NOMO-1 treated with DMSO at 0.1 percent for 48 hours (cell line): ENCODE results near the gene NME4.
"Not testable (repeated sequence)": the region's sequence is repeated elsewhere in the genome, so short reads cannot be mapped to it uniquely, and the experiment has no call there.

Source experiments
- DNase-seq: peaks from one replicate; lab custom pipeline; 2025; ENCODE audit not compliant: unreplicated experiment; lab: John Stamatoyannopoulos, UW

NME4 gene

GRCh38 chr16:397135-397661 is at the start of gene NME4:
TSS of gene NME4 (plus strand) at chr16:397199. CDS start at chr16:397223, 24 bp downstream.
- DNase-seq, result peak; percentile 8

- no peak for DNase-seq
These were observed 49.8 kb upstream of the NME4 start for GRCh38 chr16:347203-347602.

- not testable (repeated sequence) for DNase-seq
These were observed 48.5 kb upstream of the NME4 start for GRCh38 chr16:348495-348894.

DNA sequence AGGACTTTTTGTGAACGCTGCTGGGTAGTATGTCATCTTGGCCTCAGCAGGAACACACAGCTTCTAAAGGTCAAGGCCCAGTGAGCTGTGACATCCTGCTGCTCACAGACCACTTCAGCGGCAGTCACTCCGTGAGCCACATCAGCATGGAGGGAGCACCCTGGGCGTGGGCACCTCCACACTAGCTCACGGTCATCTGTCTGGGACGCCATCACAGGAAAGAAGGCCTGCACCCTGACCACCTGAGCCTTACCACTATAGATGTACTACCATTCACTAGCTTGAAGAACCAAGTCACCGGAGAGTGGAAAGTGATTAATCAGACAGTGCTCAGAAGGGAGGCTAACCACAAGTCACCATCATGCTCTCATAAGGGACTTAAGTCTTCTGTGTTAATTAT is 47.8 kb upstream of the NME4 start:
- DNase-seq, result no peak

- no peak for DNase-seq
These were observed 46.8 kb upstream of the NME4 start for GRCh38 chr16:350203-350602.

DNA sequence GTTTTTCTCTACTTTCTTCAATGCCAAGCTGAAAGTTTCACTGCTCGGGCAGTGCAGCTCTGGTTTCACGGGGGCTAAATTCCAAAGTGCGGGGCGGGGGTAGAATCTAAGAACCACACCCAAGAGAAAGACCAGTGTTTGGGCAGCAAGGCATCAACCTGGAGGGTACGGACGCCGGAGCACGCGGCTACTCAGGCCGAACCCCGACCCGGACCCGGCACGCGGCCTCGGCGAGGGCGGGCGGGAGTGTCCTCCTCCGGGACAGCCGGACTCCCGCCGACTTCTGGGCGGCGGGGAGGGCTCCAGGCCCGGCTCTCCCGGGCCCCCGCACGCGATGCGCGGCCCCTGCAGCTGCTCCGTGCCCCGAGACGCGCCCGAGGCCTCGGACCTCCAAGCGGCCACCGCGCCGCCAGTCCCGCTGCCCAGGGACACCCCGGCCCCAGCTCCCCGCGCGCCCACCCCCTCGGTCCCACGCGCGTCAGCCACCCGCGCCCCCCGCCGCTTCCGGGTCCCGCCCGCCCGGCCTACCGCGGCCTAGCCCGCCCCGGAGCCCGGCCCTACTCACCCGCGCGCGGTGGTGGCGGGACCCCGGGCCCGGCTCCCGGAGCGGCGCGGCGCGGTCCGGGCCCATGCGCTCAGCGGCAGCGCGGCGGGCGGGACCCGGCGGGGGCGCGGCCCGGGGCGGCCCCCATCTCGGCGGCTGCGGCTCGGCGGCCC is 45.0 kb upstream of the NME4 start:
- no peak for DNase-seq

DNA sequence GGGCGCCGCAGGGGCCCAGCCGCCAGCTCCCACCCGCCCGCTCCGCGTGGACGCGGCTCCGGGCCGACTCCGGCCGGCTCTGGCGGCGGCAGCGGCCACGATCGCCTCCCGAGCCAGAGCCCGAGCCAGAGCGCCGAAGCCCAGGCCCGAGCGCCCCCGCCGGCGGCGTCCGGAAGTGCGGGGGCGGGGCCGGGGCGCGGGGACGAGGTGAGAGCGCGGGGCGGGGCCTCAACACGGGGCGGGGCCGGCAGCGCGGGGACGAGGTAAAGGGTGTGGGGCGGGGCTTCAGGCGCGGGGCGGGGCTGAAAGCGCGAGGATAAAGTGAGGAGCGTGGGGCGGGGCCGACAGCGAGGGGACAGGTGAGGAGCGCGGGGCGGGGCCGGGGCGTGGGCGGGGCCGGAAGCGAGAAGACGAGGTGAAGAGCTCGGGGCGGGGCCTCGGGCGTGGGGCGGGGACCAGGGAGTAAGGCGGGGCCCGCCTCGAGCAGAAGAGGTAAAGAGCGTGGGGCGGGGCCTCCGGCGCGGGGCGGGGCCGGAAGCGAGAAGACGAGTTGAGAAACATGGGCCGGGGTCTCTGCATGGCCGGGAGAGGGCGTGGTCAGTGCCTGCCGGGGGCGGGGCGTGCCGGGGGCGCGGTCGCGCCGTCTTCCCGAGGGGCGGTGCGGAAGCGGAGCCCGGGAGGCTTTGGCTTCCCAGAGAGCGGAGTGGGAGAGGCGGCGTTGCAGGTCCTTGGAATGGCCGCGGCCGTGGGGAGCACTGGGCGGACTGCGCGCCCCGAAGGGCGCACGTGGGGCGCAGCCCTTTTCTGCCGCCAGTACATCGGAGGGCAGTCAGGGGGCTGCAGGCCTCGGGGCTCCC is 44.2 kb upstream of the NME4 start, which contains the start of gene AXIN1:
Gene AXIN1 (minus strand): TSS at position 177 of the 857 bp plus-strand sequence. CDS start 5,698 bp downstream, outside the sequence.
- peak; percentile 98 for DNase-seq

DNA sequence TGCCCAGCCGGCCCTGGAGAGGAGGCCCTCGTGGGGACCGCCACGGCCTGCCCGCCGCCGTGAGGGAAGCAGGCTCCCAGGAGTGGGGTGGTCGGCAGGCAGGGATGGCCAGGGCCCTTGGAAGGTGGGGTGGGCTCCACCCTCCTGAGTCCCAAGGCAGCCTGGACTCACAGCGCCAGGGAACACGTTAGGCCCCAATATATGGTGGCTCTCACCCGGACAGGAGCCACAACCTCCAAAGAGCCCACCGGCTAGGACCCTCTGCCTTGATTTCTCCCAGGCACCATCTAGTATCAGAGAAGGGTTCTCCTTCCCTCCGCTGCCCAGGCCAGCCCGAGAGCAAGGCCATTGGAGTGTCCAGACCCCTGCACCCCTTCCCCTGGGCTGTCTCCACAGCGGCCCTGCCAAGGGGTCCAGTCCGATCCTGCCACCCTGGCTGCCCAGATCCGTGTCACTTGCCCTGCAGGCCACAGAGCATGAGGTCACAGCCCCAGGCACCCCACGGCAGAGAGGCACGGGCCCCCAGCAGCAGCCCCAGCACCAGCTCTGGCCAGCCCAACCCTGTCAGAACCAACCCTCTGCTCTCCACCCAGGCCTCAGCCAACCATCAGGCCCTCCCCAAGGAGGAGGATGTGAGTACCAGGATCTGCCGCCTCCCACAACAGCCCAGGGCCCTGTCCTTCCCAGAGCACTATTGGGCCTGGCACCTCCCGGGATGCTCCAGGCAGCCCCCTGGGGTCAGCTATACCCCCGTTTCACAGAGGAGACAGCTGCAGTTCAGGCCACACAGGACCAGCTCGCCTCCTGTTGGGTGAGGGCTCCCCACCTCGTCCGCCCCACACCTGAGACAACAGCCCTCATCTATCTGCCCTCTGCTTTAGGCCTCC is 43.4 kb upstream of the NME4 start:
- no peak for DNase-seq

- no peak for DNase-seq
These were observed 42.6 kb upstream of the NME4 start for GRCh38 chr16:354291-354881.

DNA sequence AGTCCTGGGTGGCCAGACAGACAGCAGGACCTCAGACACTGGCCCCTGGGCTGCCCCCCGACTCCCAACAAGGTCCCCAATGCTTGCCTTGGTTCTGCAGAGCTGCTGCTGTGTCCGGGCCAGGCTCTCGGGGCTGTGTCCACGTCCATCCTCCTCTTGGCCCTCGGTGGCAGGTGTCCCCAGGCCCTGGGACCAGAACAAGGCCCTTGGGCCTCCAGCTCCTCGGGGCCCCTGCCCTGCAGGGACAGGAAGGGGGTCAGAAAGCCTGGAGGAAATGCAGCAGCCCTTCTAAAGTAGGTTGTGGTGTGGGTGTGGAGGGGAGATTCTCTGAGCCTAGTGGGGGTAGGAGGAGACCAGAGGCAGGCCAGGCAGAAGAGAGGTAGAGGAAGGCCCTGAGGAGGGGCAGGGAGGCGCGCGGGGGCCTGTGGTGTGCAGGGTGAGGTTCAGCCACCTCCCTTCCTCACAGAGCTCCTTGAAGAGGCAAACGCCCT is 42.0 kb upstream of the NME4 start:
- no peak for DNase-seq

- DNase-seq, result no peak
These were observed 40.3 kb upstream of the NME4 start for GRCh38 chr16:356741-357140.

GRCh38 chr16:359067-359763 is 37.8 kb upstream of the NME4 start:
- no peak for DNase-seq

- no peak for DNase-seq
These were observed 36.9 kb upstream of the NME4 start for GRCh38 chr16:359871-360697.

GRCh38 chr16:360698-361336 is 36.2 kb upstream of the NME4 start:
- DNase-seq, result no peak

- DNase-seq, result no peak
These were observed 35.6 kb upstream of the NME4 start for GRCh38 chr16:361341-361871.

DNA sequence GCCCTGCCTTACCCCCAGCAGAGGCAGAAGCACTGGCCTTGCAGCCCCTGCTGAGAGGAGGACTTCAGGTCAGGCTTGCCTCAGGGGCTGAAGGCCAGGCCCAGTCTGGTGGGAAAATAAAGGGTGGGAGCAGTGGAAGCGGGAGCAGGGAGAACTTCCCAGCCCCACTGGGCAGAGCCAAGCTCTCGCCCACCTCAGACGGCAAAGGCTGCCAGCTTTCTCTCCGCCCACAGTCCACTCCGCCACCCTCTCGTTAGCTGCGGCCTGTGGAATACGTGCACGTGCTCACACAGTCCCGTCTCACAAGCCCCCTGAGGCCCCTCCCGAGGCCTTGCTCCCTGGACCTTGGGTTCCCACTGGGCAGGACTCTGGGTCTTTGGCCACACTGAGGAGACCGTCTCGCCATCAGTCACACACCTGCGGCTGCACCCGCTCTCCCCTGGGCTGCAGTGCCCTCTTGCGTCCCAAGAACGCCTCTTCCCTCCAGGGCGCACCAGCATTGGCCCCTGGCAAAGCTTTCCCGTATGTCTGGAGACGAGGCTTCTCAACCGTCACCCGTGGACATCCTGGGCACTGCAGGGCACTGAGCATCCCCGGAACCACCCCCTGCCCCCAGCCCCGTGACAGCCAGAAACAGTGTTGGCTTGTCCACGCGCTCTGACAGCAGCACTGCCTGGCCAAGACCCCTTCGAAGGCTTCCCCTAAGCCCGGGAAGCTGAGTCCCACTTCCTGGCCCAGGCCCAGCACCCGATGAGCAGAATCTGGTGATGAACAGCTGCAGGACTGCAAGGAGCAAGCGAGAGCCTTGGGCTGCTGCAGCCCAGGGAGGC is 34.9 kb upstream of the NME4 start:
- DNase-seq, result peak; percentile 76

GRCh38 chr16:362702-362999 is 34.3 kb upstream of the NME4 start:
- not testable (repeated sequence) for DNase-seq
